ENCODE results near the gene DAPK1.

GRCh38 chr9:87519461-87519860, 21.8 kb downstream of the DAPK1 start:
- TF ChIP-seq CTCF (IDR thresholded peaks at IDR 0.05; ENCODE audit: low read depth, low read length, poor library complexity, severe bottlenecking) (no peak), EZH2phosphoT487 (IDR thresholded peaks at IDR 0.05; ENCODE audit: borderline replicate concordance, low read length) (no peak)
